Natural killer cell (primary cell): ENCODE data around the gene VGLL2. TPM values are rescaled to one million over a fixed set of nuclear protein-coding genes. Genes with fewer than 3 reads are reported as not detected.

Experiments
- ATAC-seq, 3 donors: fragments of 150-1000 bp in 2 of 3; fragments of 200-7000 bp in 1 of 3; cut with Tn5 transposase; 1 replicate in 1 of 3; 2 replicates in 2 of 3; pipeline ENCODE4 v1.10.0; 2021; ENCODE audit warnings: mild to moderate bottlenecking in 2 of 3, moderate library complexity in 2 of 3
- DNase-seq, 2 donors: peaks; one replicate each; pipeline versions ENCODE4 v3.0.0 to v3.0.0-alpha.2; 2013 to 2021; ENCODE audit warnings: mixed read lengths in 1 of 2
- H3K27ac ChIP-seq: one replicate; pipeline ENCODE4 v1.5.1; 2013; ENCODE audit warnings: mild to moderate bottlenecking, low read length
- H3K27me3 ChIP-seq: one replicate; pipeline ENCODE4 v1.6.1; 2013; ENCODE audit warnings: low read length; ENCODE audit not compliant: control insufficient read depth, insufficient read depth
- H3K36me3 ChIP-seq: one replicate; pipeline ENCODE4 v1.6.1; 2013; ENCODE audit warnings: low read length; ENCODE audit not compliant: control insufficient read depth, insufficient read depth
- H3K4me1 ChIP-seq: one replicate; pipeline ENCODE4 v1.6.1; 2013; ENCODE audit warnings: low read length; ENCODE audit not compliant: control insufficient read depth, insufficient read depth
- H3K4me3 ChIP-seq: one replicate; pipeline ENCODE4 v1.5.1; 2013; ENCODE audit warnings: low read length
- H3K9me3 ChIP-seq: one replicate; pipeline ENCODE4 v1.6.1; 2013; ENCODE audit warnings: low read length; ENCODE audit not compliant: control insufficient read depth, insufficient read depth
- H3K27ac Mint-ChIP-seq, 2 donors: one replicate each; pipeline ENCODE4 v1.8.0; 2022; ENCODE audit warnings: mild to moderate bottlenecking in 2 of 2, mixed read lengths in 2 of 2, moderate library complexity in 1 of 2
- H3K27me3 Mint-ChIP-seq, 2 donors: one replicate each; pipeline ENCODE4 v1.8.0; 2022; ENCODE audit warnings: low read depth in 2 of 2, mixed read lengths in 2 of 2
- H3K36me3 Mint-ChIP-seq: one replicate; pipeline ENCODE4 v1.8.0; 2022; ENCODE audit warnings: mixed read lengths
- H3K4me1 Mint-ChIP-seq, 2 donors: one replicate each; pipeline ENCODE4 v1.8.0; 2022; ENCODE audit warnings: mixed read lengths in 2 of 2
- H3K4me3 Mint-ChIP-seq: one replicate; pipeline ENCODE4 v1.8.0; 2022; ENCODE audit warnings: mild to moderate bottlenecking, moderate library complexity, mixed read lengths
- H3K9me3 Mint-ChIP-seq, 2 donors: one replicate each; pipeline ENCODE4 v1.8.0; 2022; ENCODE audit warnings: mixed read lengths in 2 of 2
- WGBS: methylation state at CpG from one replicate; pipeline ENCODE4 v1.1.7; 2013; ENCODE audit warnings: missing lambda C conversion rate; ENCODE audit not compliant: insufficient coverage; 5-methylcytosine and 5-hydroxymethylcytosine counted together
- intact Hi-C: fragments of 100-400 bp; cut with micrococcal nuclease; formaldehyde crosslinking; loops from one replicate; pipeline ENCODE4 v1.14.2; 2022
- total RNA-seq, 4 donors: library from RNA; stranded (reverse); fragments of 120-200 nt in 1 of 4; gene quantifications; one replicate each; pipeline versions ENCODE4 v1.2.3 to v1.2.4, GENCODE V29; 2013 to 2022
- TF ChIP-seq, protein P1 (sequence below): fragments of 200-600 bp; IDR thresholded peaks from one replicate; pipeline ENCODE4 v1.8.0; 2022; ENCODE audit warnings: antibody characterized with exemption

VGLL2 gene
- total RNA-seq, 3 donors from 2014 or later (not counting 1 experiment from before 2014, with no cell fraction given): not detected

DNA sequence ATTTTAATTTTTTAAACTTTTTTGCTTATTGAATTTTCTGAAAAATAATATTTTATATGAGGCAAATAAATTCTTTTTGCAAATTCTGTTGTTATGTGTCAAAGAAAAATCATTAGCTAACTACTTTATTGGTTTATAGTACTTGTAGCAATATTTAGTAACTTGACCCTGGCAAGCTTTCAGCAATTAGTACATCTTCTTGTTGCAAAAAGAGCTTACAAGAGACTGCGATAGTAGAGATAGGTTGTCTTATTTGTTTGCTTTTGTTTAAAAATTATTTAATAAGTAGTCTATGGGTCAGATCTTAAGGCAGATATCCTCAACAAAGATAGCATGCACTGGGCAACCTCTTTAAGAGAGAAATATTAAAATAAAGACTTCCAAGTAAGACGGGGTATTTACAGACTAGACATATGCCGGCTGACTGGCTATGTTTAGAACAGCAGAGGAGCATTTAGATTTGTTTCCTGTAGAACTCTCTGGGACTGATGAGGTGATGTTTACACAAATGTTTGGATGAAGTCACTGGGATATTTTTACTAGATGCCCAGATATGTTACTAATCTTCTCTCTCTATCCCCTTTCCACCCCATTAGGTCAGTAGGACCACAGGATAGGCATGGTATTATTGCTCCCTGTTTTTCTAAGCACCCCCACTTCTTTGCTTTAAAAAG lies 25.0 kb downstream of the VGLL2 start:
- Histone ChIP-seq H3K4me3 (no peak overlapping the region), H3K36me3 (no peaks in the 10 kb centered on the region), H3K27me3 (no peaks in the 10 kb centered on the region), H3K9me3 (no peaks in the 10 kb centered on the region), H3K27ac (no peak overlapping the region), H3K4me1 (no peaks in the 10 kb centered on the region)
- Mint-ChIP-seq H3K4me3 (no peak overlapping the region), H3K36me3 (no peaks in the 10 kb centered on the region), H3K27me3 (peaks cover 3 to 10% of the 10 kb centered on the region in 2 donors), H3K4me1 (no peaks in the 10 kb centered on the region), H3K9me3 (peaks cover 5 to 11% of the 10 kb centered on the region in 2 donors), H3K27ac (no peak overlapping the region)
- 72% methylated on average over 3 of the region's 3 CpGs for WGBS
- TF ChIP-seq, protein P1, sequence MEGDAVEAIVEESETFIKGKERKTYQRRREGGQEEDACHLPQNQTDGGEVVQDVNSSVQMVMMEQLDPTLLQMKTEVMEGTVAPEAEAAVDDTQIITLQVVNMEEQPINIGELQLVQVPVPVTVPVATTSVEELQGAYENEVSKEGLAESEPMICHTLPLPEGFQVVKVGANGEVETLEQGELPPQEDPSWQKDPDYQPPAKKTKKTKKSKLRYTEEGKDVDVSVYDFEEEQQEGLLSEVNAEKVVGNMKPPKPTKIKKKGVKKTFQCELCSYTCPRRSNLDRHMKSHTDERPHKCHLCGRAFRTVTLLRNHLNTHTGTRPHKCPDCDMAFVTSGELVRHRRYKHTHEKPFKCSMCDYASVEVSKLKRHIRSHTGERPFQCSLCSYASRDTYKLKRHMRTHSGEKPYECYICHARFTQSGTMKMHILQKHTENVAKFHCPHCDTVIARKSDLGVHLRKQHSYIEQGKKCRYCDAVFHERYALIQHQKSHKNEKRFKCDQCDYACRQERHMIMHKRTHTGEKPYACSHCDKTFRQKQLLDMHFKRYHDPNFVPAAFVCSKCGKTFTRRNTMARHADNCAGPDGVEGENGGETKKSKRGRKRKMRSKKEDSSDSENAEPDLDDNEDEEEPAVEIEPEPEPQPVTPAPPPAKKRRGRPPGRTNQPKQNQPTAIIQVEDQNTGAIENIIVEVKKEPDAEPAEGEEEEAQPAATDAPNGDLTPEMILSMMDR: no peak
- DNase-seq (no peak), ATAC-seq (no peak)
- intact Hi-C loops: no loop called here

DNA sequence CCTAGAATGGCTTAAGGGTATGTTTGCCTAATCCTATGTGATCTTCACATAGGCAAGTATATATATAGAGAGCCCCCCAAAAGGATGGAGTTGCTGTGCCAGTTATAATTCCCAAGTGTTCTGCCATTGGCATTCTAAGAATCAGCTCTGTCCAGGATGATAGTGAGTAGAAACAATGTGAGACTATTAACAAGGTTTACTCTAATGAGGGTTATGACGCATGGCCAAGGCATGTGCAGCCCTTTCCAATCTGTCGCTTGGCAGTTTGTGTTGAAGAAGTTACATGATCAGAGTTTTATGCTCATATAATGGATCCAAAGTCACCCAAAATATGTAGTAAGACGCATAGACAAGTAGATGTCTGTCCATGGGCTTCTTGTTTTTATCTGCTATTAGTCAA lies 33.6 kb downstream of the VGLL2 start:
- H3K36me3 ChIP-seq: no peaks in the 10 kb centered on the region

DNA sequence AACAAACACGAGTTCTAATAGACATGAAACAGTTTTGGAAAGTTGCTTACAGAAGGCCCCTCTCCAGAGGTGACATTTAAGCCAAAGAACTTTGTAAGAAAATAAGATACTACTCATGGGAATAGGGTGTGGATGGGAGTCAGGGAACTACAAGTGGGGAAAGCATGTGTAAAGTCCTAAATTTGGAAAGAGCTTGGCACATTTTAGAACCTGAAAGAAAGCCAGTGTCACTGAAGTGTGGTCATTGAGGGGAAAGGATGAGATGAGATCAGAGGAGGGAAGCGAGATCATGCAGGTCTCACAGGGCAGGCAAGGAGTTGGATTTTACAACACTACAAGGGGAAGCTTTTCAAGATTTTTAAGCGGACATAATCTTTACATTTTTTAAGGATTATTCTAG lies 38.0 kb downstream of the VGLL2 start:
- Mint-ChIP-seq H3K36me3 (no peaks in the 10 kb centered on the region), H3K27me3 (peaks cover 0 to 2% of the 10 kb centered on the region in 2 donors), H3K4me1 (no peaks in the 10 kb centered on the region), H3K9me3 (peaks cover 0 to 3% of the 10 kb centered on the region in 2 donors), H3K27ac (no peak overlapping the region), H3K4me3 (no peak overlapping the region)
- Histone ChIP-seq H3K36me3 (no peaks in the 10 kb centered on the region), H3K4me3 (no peak overlapping the region), H3K9me3 (no peaks in the 10 kb centered on the region), H3K4me1 (no peaks in the 10 kb centered on the region), H3K27me3 (no peaks in the 10 kb centered on the region), H3K27ac (no peak overlapping the region)
- ATAC-seq (no peak), DNase-seq (no peak)
- TF ChIP-seq, protein P1: no peak
- WGBS: 80% methylated on average over 3 of the region's 3 CpGs
- intact Hi-C loops: no loop called here

More for the DNA sequence above, 33.6 kb downstream of the VGLL2 start:
- no peak overlapping the region for H3K4me3 Mint-ChIP-seq
- Histone ChIP-seq H3K27me3 (no peaks in the 10 kb centered on the region), H3K4me3 (no peak overlapping the region), H3K27ac (no peak overlapping the region), H3K9me3 (no peaks in the 10 kb centered on the region), H3K4me1 (no peaks in the 10 kb centered on the region)
- intact Hi-C loops: no loop called here
- peaks cover 2 to 3% of the 10 kb centered on the region in 2 donors for H3K9me3 Mint-ChIP-seq
- H3K36me3 Mint-ChIP-seq: no peaks in the 10 kb centered on the region
- no peak overlapping the region for H3K27ac Mint-ChIP-seq
- H3K4me1 Mint-ChIP-seq: no peaks in the 10 kb centered on the region
- 93% methylated on average over 3 of the region's 3 CpGs for WGBS
- DNase-seq (no peak), ATAC-seq (no peak)
- H3K27me3 Mint-ChIP-seq: peaks cover 0 to 2% of the 10 kb centered on the region in 2 donors
- TF ChIP-seq, protein P1: no peak

DNA sequence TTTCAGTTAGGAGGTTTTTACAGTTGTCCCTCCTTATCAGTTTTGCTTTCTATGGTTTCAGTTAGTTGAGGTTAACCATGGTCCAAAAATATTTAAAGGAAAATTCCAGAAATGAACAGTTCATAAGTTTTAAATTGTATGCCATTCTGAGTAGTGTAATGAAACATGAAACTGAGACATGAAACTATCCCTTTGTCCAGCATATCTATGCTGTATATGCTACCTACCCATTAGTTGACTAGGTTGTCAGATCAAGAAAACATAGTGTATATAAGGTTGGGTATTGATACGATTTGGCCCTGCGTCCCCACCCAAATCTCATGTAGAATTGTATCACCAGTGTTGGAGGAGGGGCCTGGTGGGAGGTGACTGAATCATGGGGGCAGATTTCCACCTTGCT lies 39.1 kb downstream of the VGLL2 start:
- Histone ChIP-seq H3K9me3 (no peaks in the 10 kb centered on the region), H3K36me3 (no peaks in the 10 kb centered on the region), H3K27me3 (no peaks in the 10 kb centered on the region), H3K4me1 (no peaks in the 10 kb centered on the region), H3K27ac (no peak overlapping the region), H3K4me3 (no peak overlapping the region)
- Mint-ChIP-seq H3K4me3 (no peak overlapping the region), H3K27ac (no peak overlapping the region), H3K4me1 (no peaks in the 10 kb centered on the region), H3K36me3 (no peaks in the 10 kb centered on the region), H3K9me3 (peaks cover 0 to 3% of the 10 kb centered on the region in 2 donors), H3K27me3 (peaks cover 0 to 2% of the 10 kb centered on the region in 2 donors)
- ATAC-seq (no peak), DNase-seq (no peak)
- TF ChIP-seq, protein P1: no peak
- WGBS: 90% methylated on average over 2 of the region's 2 CpGs
- intact Hi-C loops: no loop called here
